Muscle of back (tissue), 11 donors: ENCODE measurements around the gene C9orf72. TPM values are rescaled to one million over a fixed set of nuclear protein-coding genes. Genes with fewer than 3 reads are reported as not detected.
A peak's percentile ranks its signal among the peaks of the same experiment; 100 is the strongest.

Source experiments
- DNase-seq, 3 donors: peaks; one replicate each; pipeline versions ENCODE4 v3.0.0 to v3.0.0-alpha.2; 2013
- polyA plus RNA-seq, 10 donors: library from polyadenylated mRNA; unstranded; fragments of 120-200 nt; gene quantifications; one replicate each; pipeline ENCODE4 v1.2.1, GENCODE V29; 2013; ENCODE audit not compliant: insufficient read length in 10 of 10

The C9orf72 gene
- polyA plus RNA-seq, 10 donors, result 10.9 to 24.6 (median 14.4) TPM

DNA sequence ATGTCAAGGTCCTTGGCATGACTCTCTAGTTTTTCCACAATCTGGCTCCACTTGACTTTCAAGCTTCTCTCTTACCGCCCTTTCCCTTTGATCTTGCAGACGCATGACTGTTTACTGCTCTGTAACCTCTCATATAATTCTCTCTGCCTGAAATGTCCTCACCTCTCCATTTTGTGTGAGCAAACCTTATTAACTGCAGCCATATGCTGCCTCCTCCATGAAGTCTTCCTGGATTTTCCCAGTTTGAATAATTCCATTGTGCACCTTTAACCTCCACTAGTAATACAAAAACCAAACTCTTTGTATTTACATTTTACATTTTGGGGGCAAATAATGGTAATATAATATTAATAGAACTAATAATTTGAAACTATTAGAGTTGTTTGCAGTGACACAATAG lies 9.5 kb upstream of the C9orf72 start:
- DNase-seq, result no peak

- no peak for DNase-seq
Observed at GRCh38 chr9:27581826-27582225, 8.5 kb upstream of the C9orf72 start.

- peak; percentile 94 to 98 (median 97) for DNase-seq
Observed at GRCh38 chr9:27573634-27574590, 631 bp upstream of the C9orf72 start.

DNA sequence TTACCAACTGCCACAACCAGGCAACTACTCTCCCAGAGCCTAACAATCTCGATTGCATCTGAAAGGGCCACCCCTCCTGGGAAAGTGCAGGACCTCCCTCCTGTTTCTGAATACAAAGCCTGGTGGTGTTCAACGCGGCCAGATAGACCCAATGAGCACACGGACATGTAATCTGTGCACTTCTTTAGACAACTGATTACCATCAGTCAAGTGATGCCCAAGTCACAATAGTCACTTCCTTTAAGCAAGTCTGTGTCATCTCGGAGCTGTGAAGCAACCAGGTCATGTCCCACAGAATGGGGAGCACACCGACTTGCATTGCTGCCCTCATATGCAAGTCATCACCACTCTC lies 739 bp downstream of the C9orf72 start:
- peak; percentile 34 to 82 (median 51) for DNase-seq

DNA sequence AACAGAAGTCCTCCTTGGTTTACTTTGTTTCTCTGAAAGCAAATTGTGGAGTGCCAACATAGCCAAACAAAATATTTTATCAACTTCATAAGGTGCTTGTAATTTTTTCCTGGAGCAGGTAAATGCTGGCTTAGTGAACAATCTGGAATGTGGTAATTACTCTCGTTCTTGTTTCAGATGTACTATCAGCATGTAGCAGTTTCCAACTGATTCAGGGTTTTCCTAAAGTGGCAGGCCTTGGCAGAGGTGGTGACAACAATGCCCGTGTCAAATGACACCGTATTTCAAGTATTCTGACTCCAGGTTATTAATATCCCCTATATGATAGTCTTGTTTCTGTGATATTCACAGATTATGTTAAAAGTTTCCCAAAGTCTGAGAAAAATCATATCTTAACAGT lies 1.2 kb downstream of the C9orf72 start:
- no peak for DNase-seq

DNA sequence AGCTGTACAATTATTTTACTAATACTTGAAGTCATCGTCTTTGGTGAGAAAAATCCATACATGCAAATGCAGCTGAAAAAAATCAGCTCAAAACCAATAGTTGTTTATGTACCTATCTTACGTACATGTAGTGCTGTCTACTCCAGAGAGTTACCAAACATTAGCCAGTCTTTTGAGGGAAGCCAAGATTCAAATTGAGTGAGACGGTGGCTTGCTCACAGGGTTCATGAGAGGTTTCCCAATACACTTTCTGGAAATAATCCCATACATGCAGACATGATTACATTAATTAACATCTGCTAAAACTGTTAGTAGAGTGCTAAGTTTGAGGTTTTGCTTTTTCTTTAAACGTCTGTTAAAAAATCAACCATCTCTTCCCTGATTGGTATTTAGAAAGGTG lies 2.3 kb downstream of the C9orf72 start:
- no peak for DNase-seq

DNA sequence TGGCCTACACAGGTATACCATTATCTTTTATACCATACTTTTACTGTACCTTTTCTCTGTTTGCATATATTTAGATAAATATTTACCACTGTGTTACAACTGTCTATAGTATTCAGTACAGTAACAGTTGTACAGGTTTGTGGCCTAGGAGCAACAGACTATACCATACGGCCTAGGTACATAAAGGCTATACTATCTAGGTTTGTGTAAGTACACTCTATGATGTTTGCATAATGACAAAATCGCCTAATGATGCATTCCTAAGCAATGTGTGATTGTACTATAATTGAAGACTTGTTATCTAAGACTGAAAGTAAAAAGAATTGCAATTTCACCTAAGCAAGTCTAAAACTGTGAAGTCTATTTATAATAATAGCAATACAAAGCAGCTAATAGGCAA lies 3.9 kb downstream of the C9orf72 start:
- no peak for DNase-seq

- DNase-seq, result no peak
Observed at GRCh38 chr9:27566118-27566517, 7.2 kb downstream of the C9orf72 start.

DNA sequence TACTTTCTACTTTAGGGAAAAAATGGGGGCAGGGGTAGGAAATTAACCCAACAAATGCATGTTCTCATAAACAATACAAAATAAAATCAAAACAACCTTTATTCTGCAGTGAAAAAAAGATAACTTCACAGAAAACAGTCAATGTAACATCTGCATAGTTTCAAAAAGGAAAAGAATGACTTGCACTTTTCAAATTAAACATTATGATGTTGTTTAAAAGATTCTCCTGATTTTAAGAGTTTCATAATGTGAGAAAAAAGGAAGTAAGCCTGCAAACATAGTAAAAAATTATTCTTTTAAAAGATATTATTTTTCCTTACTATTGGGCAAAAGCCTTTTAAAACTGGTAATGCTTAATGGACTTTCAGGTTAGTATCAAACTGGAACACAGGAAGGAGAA lies 7.6 kb downstream of the C9orf72 start:
- DNase-seq, result no peak

GRCh38 chr9:27564670-27565069 lies 8.6 kb downstream of the C9orf72 start:
- DNase-seq, result no peak

- DNase-seq, result no peak
Observed at GRCh38 chr9:27563738-27564430, 9.4 kb downstream of the C9orf72 start.

DNA sequence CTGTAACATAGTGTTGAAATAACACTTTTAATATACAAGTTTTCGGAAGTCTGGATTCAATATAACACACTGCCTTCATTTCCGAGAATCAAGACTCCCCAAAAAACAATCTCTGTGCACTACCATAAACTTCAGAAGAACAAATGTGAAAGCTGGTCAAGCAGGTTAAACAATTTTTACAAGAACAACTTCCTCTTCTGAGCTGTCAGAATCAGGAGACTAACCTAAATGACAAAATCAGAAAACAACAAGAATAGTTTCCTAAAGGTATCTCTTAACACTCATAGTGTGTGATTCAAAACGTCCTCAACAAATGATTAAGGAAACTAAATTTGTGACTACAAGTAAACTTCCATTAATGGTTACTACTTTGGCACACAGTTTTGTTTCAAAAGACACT lies 11.6 kb downstream of the C9orf72 start:
- DNase-seq, result no peak

- DNase-seq, result no peak
Observed at GRCh38 chr9:27560457-27560856, 12.8 kb downstream of the C9orf72 start.

DNA sequence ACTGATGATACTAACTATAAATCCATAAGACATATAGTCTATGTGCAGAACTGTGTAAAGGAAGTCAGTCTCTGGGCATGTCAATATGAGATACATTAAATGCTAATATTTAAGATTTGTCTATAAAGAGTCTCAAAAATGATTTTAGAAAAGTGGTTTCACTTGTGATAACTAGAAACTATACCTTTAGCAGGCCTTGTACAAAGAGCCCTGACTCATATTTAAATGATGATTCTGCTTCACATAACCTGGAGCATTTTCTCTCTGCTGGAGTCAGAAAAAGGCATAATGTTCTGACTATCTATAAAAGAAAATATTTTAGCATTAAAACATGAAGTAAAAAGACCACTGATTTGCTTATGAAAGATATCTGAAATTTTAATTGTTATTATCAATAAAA lies 15.0 kb downstream of the C9orf72 start:
- no peak for DNase-seq

GRCh38 chr9:27556470-27556869 lies 16.8 kb downstream of the C9orf72 start:
- DNase-seq, result no peak

- no peak for DNase-seq
Observed at GRCh38 chr9:27554712-27555111, 18.6 kb downstream of the C9orf72 start.

- DNase-seq, result peak; percentile 33 to 58 (median 42)
Observed at GRCh38 chr9:27549196-27549755, 24.0 kb downstream of the C9orf72 start.

- DNase-seq, result peak; percentile 33 to 74 (median 49)
Observed at GRCh38 chr9:27548055-27548741, 25.1 kb downstream of the C9orf72 start.

- no peak for DNase-seq
Observed at GRCh38 chr9:27545471-27545870, 27.8 kb downstream of the C9orf72 start.

DNA sequence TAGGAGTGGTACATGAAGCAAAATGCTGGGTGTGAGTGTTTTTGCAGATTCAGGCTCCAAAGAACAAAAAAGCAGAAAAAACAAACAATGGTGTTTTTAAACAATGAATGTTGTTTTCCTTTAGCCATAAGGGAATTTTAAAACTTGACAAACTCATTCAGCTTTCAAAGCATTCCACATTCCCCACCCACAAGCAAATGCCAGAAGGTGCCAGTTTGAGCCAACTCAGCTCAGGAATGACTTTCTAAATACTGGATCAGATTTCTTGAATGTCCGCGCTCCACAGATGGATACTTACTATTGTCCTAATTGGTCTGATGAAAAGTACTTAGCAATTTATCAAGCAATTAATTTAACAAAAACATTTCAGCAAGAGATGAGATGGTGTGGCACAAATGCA lies 30.8 kb downstream of the C9orf72 start:
- no peak for DNase-seq

- no peak for DNase-seq
Observed at GRCh38 chr9:27541740-27542139, 31.5 kb downstream of the C9orf72 start.

- peak in 1 of 3 donors; percentile 24 for DNase-seq
Observed at GRCh38 chr9:27540502-27540901, 32.8 kb downstream of the C9orf72 start.
